A673 (cell line): ENCODE measurements around the gene PLEKHM1.

Source experiments
- CTCF ChIP-seq: fragments of 300-800, 200-600 bp; sonication (generic); conservative IDR thresholded peaks from 2 replicates; pipeline ENCODE4 v1.5.1; 2017; ENCODE audit warnings: low read depth, mild to moderate bottlenecking, antibody characterized with exemption, low read length, moderate library complexity, mixed read lengths
- EZH2 ChIP-seq: fragments of 200-600 bp; sonication (generic); IDR thresholded peaks from 2 replicates; pipeline ENCODE4 v1.6.1; 2017; ENCODE audit warnings: borderline replicate concordance, low read depth, mild to moderate bottlenecking, mixed read lengths, antibody characterized with exemption, low read length; ENCODE audit not compliant: poor library complexity, severe bottlenecking

- no peak for TF ChIP-seq CTCF
- TF ChIP-seq EZH2 = no peak
These were observed 80.1 kb downstream of the PLEKHM1 start for GRCh38 chr17:45410144-45411091.
